Tibial nerve (tissue), 4 donors: ENCODE data around the gene TTC14. TPM values are rescaled to one million over a fixed set of nuclear protein-coding genes. Genes with fewer than 3 reads are reported as not detected.

Source experiments
- DNase-seq, 2 donors: peaks; one replicate each; pipeline ENCODE4 v3.0.0-alpha.2; 2019; ENCODE audit warnings: low spot score in 2 of 2
- H3K27ac ChIP-seq, 4 donors: fragments of 200-600 bp; sonication (generic) in 3 of 4; one replicate each; pipeline ENCODE4 v1.5.1; 2017 to 2019; ENCODE audit warnings: mild to moderate bottlenecking in 1 of 4
- H3K27me3 ChIP-seq, 2 donors: fragments of 200-600 bp; sonication (generic) in 1 of 2; one replicate each; pipeline versions ENCODE4 v1.5.1 to v1.6.0; 2017 to 2019
- H3K36me3 ChIP-seq, 3 donors: fragments of 200-600 bp; sonication (generic); one replicate each; pipeline ENCODE4 v1.5.1; 2018 to 2019
- H3K4me1 ChIP-seq, 4 donors: fragments of 200-600 bp; sonication (generic) in 3 of 4; one replicate each; pipeline ENCODE4 v1.5.1; 2017 to 2019
- H3K4me3 ChIP-seq, 4 donors: fragments of 200-600 bp; sonication (generic) in 3 of 4; one replicate each; pipeline ENCODE4 v1.5.1; 2017 to 2019; ENCODE audit warnings: mild to moderate bottlenecking in 1 of 4, moderate library complexity in 1 of 4
- H3K9me3 ChIP-seq, 4 donors: fragments of 200-600 bp; sonication (generic) in 3 of 4; one replicate each; pipeline ENCODE4 v1.5.1; 2017 to 2019
- EP300 ChIP-seq, 2 donors: sonication (generic); formaldehyde crosslinking; IDR thresholded peaks; one replicate each; pipeline ENCODE4 v1.6.1; 2017; ENCODE audit warnings: antibody characterized with exemption in 2 of 2, mild to moderate bottlenecking in 1 of 2
- POLR2A ChIP-seq, 2 donors: fragments of 450-650 bp; IDR thresholded peaks; one replicate each; pipeline ENCODE4 v1.6.1; 2017; ENCODE audit warnings: antibody characterized with exemption in 2 of 2, mild to moderate bottlenecking in 2 of 2, moderate library complexity in 2 of 2
- WGBS, 2 donors: methylation state at CpG; one replicate each; pipeline ENCODE4 v1.1.5; 2018; 5-methylcytosine and 5-hydroxymethylcytosine counted together
- total RNA-seq, 4 donors: library from RNA; depleted of rRNA; stranded (reverse); fragments of >200 nt; gene quantifications; one replicate each; pipeline ENCODE4 v1.1.0, GENCODE V29; 2016
- TF ChIP-seq, protein P1 (sequence below), 5 experiments: fragments of 200-600 bp in 3 of 5; fragments of 450-650 bp in 2 of 5; sonication (generic) in 3 of 5; IDR thresholded peaks; one replicate each; pipeline ENCODE4 v1.5.1; 2016 to 2019; ENCODE audit warnings: antibody characterized with exemption in 5 of 5, mild to moderate bottlenecking in 3 of 5, moderate library complexity in 2 of 5

Gene TTC14
- total RNA-seq, 4 donors from 2014 or later, result 41.4 to 88.1 (median 80.7) TPM

DNA sequence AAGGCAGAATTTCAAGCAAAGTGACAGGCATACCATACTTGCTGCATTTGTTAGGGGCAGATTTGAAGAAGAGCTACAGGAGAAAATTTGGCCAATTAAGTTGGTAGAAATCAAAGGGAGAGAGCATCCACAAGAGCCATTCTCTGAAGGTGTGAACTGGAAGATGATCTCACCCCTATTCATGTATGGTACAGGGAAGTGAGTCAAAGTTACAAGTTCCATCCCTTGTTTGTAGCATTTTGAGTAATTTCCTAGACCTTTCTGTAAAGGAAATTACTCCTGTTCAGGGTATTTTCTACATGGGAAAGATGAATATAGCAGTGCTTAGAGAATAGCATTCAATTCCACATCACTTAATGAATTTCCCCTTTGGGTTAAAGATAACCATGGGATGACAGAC lies 28.4 kb downstream of the TTC14 start:
- peaks cover 0 to 16% (median 0%) of the 10 kb centered on the region in 3 donors for H3K36me3 ChIP-seq
- H3K4me1 ChIP-seq, result no peaks in the 10 kb centered on the region
- TF ChIP-seq POLR2A (IDR thresholded peaks at IDR 0.05), result no peak
- TF ChIP-seq, protein P1, sequence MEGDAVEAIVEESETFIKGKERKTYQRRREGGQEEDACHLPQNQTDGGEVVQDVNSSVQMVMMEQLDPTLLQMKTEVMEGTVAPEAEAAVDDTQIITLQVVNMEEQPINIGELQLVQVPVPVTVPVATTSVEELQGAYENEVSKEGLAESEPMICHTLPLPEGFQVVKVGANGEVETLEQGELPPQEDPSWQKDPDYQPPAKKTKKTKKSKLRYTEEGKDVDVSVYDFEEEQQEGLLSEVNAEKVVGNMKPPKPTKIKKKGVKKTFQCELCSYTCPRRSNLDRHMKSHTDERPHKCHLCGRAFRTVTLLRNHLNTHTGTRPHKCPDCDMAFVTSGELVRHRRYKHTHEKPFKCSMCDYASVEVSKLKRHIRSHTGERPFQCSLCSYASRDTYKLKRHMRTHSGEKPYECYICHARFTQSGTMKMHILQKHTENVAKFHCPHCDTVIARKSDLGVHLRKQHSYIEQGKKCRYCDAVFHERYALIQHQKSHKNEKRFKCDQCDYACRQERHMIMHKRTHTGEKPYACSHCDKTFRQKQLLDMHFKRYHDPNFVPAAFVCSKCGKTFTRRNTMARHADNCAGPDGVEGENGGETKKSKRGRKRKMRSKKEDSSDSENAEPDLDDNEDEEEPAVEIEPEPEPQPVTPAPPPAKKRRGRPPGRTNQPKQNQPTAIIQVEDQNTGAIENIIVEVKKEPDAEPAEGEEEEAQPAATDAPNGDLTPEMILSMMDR (IDR thresholded peaks at IDR 0.05), result no peak
- no peak for TF ChIP-seq EP300 (IDR thresholded peaks at IDR 0.05)
- no peak for DNase-seq
- H3K27ac ChIP-seq, result no peak overlapping the region
- H3K9me3 ChIP-seq, result no peaks in the 10 kb centered on the region
- no peak overlapping the region for H3K4me3 ChIP-seq
- H3K27me3 ChIP-seq, result no peaks in the 10 kb centered on the region

DNA sequence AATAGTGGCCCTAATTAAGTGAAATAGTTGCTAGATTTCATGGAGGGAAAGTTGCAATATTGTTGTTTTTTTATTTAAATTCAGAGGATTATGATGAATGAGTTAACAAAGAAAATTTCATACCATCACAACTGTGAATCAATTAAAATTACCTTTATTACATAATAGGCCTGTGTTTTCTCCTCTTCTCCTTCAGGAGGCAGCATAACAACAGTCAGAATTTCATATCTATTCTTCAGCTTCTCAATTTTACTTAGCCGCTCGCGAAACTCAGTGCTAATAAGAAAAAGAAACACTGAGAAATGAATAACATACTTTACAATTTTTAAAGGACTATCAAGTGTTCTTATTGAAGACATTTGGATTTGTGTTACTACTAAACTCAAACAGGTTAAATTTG lies 29.4 kb downstream of the TTC14 start:
- Histone ChIP-seq H3K4me3 (no peak overlapping the region), H3K27ac (no peak overlapping the region), H3K27me3 (no peaks in the 10 kb centered on the region), H3K4me1 (no peaks in the 10 kb centered on the region), H3K9me3 (no peaks in the 10 kb centered on the region), H3K36me3 (peaks cover 0 to 7% (median 0%) of the 10 kb centered on the region in 3 donors)
- TF ChIP-seq POLR2A (IDR thresholded peaks at IDR 0.05) (no peak), EP300 (IDR thresholded peaks at IDR 0.05) (no peak)
- TF ChIP-seq, protein P1 (IDR thresholded peaks at IDR 0.05), result no peak
- DNase-seq, result no peak
- 80 to 85% methylated on average over 3 of the region's 3 CpGs for WGBS, 2 donors

DNA sequence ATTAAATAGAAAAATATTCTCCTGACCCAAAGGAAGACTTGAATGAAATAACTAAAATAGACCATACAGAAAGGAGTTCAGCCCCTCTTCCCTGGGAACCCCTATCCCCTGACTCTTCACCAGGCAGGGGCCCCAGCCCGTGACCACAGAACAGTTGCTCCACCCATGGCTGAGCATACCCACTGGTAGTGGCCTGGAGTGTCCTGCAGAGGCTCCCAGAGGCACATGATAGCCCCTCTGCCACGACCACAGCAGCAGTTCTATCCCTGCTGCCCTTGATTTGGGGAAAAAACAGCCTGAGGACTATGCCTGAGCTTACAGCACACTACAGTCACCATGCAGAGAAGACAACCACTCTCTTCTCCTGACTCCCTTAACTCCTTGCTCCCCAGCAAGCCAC lies 31.8 kb downstream of the TTC14 start:
- TF ChIP-seq POLR2A (IDR thresholded peaks at IDR 0.05), result no peak
- TF ChIP-seq, protein P1 (IDR thresholded peaks at IDR 0.05), result no peak
- no peak for TF ChIP-seq EP300 (IDR thresholded peaks at IDR 0.05)
- Histone ChIP-seq H3K4me1 (no peaks in the 10 kb centered on the region), H3K27me3 (no peaks in the 10 kb centered on the region), H3K27ac (no peak overlapping the region), H3K4me3 (no peak overlapping the region), H3K36me3 (no peaks in the 10 kb centered on the region), H3K9me3 (no peaks in the 10 kb centered on the region)
- no peak for DNase-seq
- 6 to 20% methylated on average over 2 of the region's 2 CpGs for WGBS, 2 donors

DNA sequence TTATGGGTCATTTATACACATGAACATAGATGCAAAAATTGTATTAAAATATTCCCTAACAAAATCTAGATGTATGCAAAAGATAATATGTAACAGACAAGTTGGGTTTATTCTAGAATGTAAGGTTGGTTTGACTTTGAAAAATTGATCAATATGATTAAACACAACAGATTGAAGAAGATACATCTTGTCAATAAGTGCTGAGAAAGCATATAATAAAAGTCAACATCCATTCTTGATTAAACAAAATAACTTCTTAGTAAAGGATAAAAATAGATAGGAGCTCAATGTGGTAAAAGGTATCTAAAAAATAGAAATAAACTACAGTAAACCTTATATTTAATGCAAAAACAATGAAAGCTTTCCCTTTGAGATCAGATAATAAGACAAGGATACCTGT lies 39.0 kb downstream of the TTC14 start:
- TF ChIP-seq EP300 (IDR thresholded peaks at IDR 0.05) (no peak), POLR2A (IDR thresholded peaks at IDR 0.05) (no peak)
- TF ChIP-seq, protein P1 (IDR thresholded peaks at IDR 0.05), result no peak
- no peaks in the 10 kb centered on the region for H3K36me3 ChIP-seq

DNA sequence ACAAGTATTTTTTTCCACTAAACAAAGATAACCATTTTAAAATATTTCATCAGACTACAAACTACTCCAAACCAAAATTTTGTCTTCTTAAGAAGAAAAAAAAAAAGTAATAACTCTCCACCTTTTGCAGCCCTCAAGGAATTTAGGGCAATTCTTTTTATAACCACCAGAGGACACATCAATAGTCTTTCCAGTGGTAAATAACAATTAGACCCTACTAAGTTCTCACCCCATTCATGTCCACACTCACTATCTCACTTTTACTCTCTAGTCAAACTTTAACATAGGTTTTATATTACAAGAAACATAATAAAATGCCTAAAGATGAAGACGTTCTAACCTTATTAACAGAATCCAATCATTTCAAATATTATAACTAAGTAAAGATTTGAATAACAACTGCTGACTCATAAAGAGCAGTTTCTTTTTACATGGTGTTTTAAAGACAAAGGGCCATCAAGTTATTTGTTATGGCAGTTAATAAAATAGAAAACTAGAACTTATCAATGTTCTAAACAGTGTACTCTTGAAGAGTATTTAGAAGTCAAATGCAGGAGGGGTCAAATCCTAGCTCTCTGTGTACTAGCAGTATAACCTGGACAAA lies 44.3 kb downstream of the TTC14 start:
- DNase-seq, result no peak
- Histone ChIP-seq H3K36me3 (no peaks in the 10 kb centered on the region), H3K27me3 (no peaks in the 10 kb centered on the region), H3K9me3 (no peaks in the 10 kb centered on the region), H3K4me3 (no peak overlapping the region), H3K4me1 (no peaks in the 10 kb centered on the region), H3K27ac (no peak overlapping the region)
- WGBS, 2 donors, result 32 to 36% methylated on average over 1 of the region's 1 CpG
- TF ChIP-seq EP300 (IDR thresholded peaks at IDR 0.05) (no peak), POLR2A (IDR thresholded peaks at IDR 0.05) (no peak)
- TF ChIP-seq, protein P1 (IDR thresholded peaks at IDR 0.05), result peak in 1 of 5 experiments; percentile 32

More for the DNA sequence above, 39.0 kb downstream of the TTC14 start:
- Histone ChIP-seq H3K9me3 (no peaks in the 10 kb centered on the region), H3K4me3 (no peak overlapping the region), H3K27me3 (no peaks in the 10 kb centered on the region), H3K4me1 (no peaks in the 10 kb centered on the region), H3K27ac (no peak overlapping the region)
- DNase-seq, result no peak
